Natural killer cell (primary cell): Measurements from ENCODE around the gene MAD1L1. TPM values are rescaled to one million over a fixed set of nuclear protein-coding genes. Genes with fewer than 3 reads are reported as not detected.
A peak's percentile ranks its signal among the peaks of the same experiment; 100 is the strongest.

Experiments
- ATAC-seq, 3 donors: fragments of 150-1000 bp in 2 of 3; fragments of 200-7000 bp in 1 of 3; cut with Tn5 transposase; 1 replicate in 1 of 3; 2 replicates in 2 of 3; pipeline ENCODE4 v1.10.0; 2021; ENCODE audit warnings: mild to moderate bottlenecking in 2 of 3, moderate library complexity in 2 of 3
- DNase-seq, 2 donors: peaks; one replicate each; pipeline versions ENCODE4 v3.0.0 to v3.0.0-alpha.2; 2013 to 2021; ENCODE audit warnings: mixed read lengths in 1 of 2
- H3K27ac ChIP-seq: one replicate; pipeline ENCODE4 v1.5.1; 2013; ENCODE audit warnings: mild to moderate bottlenecking, low read length
- H3K27me3 ChIP-seq: one replicate; pipeline ENCODE4 v1.6.1; 2013; ENCODE audit warnings: low read length; ENCODE audit not compliant: control insufficient read depth, insufficient read depth
- H3K36me3 ChIP-seq: one replicate; pipeline ENCODE4 v1.6.1; 2013; ENCODE audit warnings: low read length; ENCODE audit not compliant: control insufficient read depth, insufficient read depth
- H3K4me1 ChIP-seq: one replicate; pipeline ENCODE4 v1.6.1; 2013; ENCODE audit warnings: low read length; ENCODE audit not compliant: control insufficient read depth, insufficient read depth
- H3K4me3 ChIP-seq: one replicate; pipeline ENCODE4 v1.5.1; 2013; ENCODE audit warnings: low read length
- H3K9me3 ChIP-seq: one replicate; pipeline ENCODE4 v1.6.1; 2013; ENCODE audit warnings: low read length; ENCODE audit not compliant: control insufficient read depth, insufficient read depth
- H3K27ac Mint-ChIP-seq, 2 donors: one replicate each; pipeline ENCODE4 v1.8.0; 2022; ENCODE audit warnings: mild to moderate bottlenecking in 2 of 2, mixed read lengths in 2 of 2, moderate library complexity in 1 of 2
- H3K27me3 Mint-ChIP-seq, 2 donors: one replicate each; pipeline ENCODE4 v1.8.0; 2022; ENCODE audit warnings: low read depth in 2 of 2, mixed read lengths in 2 of 2
- H3K36me3 Mint-ChIP-seq: one replicate; pipeline ENCODE4 v1.8.0; 2022; ENCODE audit warnings: mixed read lengths
- H3K4me1 Mint-ChIP-seq, 2 donors: one replicate each; pipeline ENCODE4 v1.8.0; 2022; ENCODE audit warnings: mixed read lengths in 2 of 2
- H3K4me3 Mint-ChIP-seq: one replicate; pipeline ENCODE4 v1.8.0; 2022; ENCODE audit warnings: mild to moderate bottlenecking, moderate library complexity, mixed read lengths
- H3K9me3 Mint-ChIP-seq, 2 donors: one replicate each; pipeline ENCODE4 v1.8.0; 2022; ENCODE audit warnings: mixed read lengths in 2 of 2
- CTCF ChIP-seq: fragments of 200-600 bp; IDR thresholded peaks from one replicate; pipeline ENCODE4 v1.8.0; 2022; ENCODE audit warnings: antibody characterized with exemption
- WGBS: methylation state at CpG from one replicate; pipeline ENCODE4 v1.1.7; 2013; ENCODE audit warnings: missing lambda C conversion rate; ENCODE audit not compliant: insufficient coverage; 5-methylcytosine and 5-hydroxymethylcytosine counted together
- intact Hi-C: fragments of 100-400 bp; cut with micrococcal nuclease; formaldehyde crosslinking; loops from one replicate; pipeline ENCODE4 v1.14.2; 2022
- total RNA-seq, 4 donors: library from RNA; stranded (reverse); fragments of 120-200 nt in 1 of 4; gene quantifications; one replicate each; pipeline versions ENCODE4 v1.2.3 to v1.2.4, GENCODE V29; 2013 to 2022

MAD1L1 gene
- total RNA-seq, 3 donors from 2014 or later (not counting 1 experiment from before 2014, with no cell fraction given), result 53.6 to 81.2 (median 77.4) TPM

- Mint-ChIP-seq H3K4me1 (peaks cover 52 to 67% of the 10 kb centered on the region in 2 donors), H3K9me3 (no peaks in the 10 kb centered on the region), H3K4me3 (peak overlapping the region; percentile 21), H3K27me3 (peaks cover 14 to 24% of the 10 kb centered on the region in 2 donors), H3K36me3 (no peaks in the 10 kb centered on the region), H3K27ac (no peak overlapping the region)
- 95% methylated on average over 49 of the region's 49 CpGs for WGBS
- Histone ChIP-seq H3K27ac (no peak overlapping the region), H3K4me1 (peaks cover 41% of the 10 kb centered on the region), H3K4me3 (no peak overlapping the region), H3K9me3 (no peaks in the 10 kb centered on the region), H3K27me3 (no peaks in the 10 kb centered on the region), H3K36me3 (no peaks in the 10 kb centered on the region)
- TF ChIP-seq CTCF, result no peak
- DNase-seq (no peak), ATAC-seq (no peak)
- intact Hi-C loops, result no loop called here
Observed at GRCh38 chr7:2114926-2115759, 117.6 kb downstream of the MAD1L1 start.

GRCh38 chr7:2114052-2114451 is 118.7 kb downstream of the MAD1L1 start:
- TF ChIP-seq CTCF, result no peak
- Mint-ChIP-seq H3K36me3 (no peaks in the 10 kb centered on the region), H3K4me1 (peaks cover 41 to 58% of the 10 kb centered on the region in 2 donors), H3K27me3 (peaks cover 10 to 18% of the 10 kb centered on the region in 2 donors), H3K27ac (no peak overlapping the region), H3K4me3 (no peak overlapping the region), H3K9me3 (no peaks in the 10 kb centered on the region)
- H3K36me3 ChIP-seq, result no peaks in the 10 kb centered on the region
- no peaks in the 10 kb centered on the region for H3K27me3 ChIP-seq
- H3K27ac ChIP-seq, result no peak overlapping the region
- H3K4me1 ChIP-seq, result peaks cover 31% of the 10 kb centered on the region
- no peaks in the 10 kb centered on the region for H3K9me3 ChIP-seq
- H3K4me3 ChIP-seq, result no peak overlapping the region
- ATAC-seq, result no peak
- no peak for DNase-seq
- intact Hi-C loops, result no loop called here
- WGBS, result 94% methylated on average over 14 of the region's 14 CpGs

GRCh38 chr7:2112261-2113198 is 120.2 kb downstream of the MAD1L1 start:
- Mint-ChIP-seq H3K27me3 (peaks cover 10 to 15% of the 10 kb centered on the region in 2 donors), H3K4me3 (peak overlapping the region; percentile 61), H3K4me1 (peaks cover 43 to 45% of the 10 kb centered on the region in 2 donors), H3K36me3 (no peaks in the 10 kb centered on the region), H3K9me3 (no peaks in the 10 kb centered on the region), H3K27ac (peak overlapping the region in 1 of 2 donors; percentile 35)
- peaks cover 26% of the 10 kb centered on the region for H3K4me1 ChIP-seq
- no peaks in the 10 kb centered on the region for H3K27me3 ChIP-seq
- no peaks in the 10 kb centered on the region for H3K36me3 ChIP-seq
- 30% methylated on average over 31 of the region's 31 CpGs for WGBS
- intact Hi-C loops, result no loop called here
- no peak for TF ChIP-seq CTCF
- ATAC-seq (peak in 2 of 3 donors; percentile 21 to 61), DNase-seq (no peak)
- H3K9me3 ChIP-seq, result no peaks in the 10 kb centered on the region
- H3K4me3 ChIP-seq, result no peak overlapping the region
- H3K27ac ChIP-seq, result no peak overlapping the region
